ENCODE results near the gene SLIT3.
"Not testable (repeated sequence)": the region's sequence is repeated elsewhere in the genome, so short reads cannot be mapped to it uniquely, and the experiment has no call there.

SLIT3 gene

DNA sequence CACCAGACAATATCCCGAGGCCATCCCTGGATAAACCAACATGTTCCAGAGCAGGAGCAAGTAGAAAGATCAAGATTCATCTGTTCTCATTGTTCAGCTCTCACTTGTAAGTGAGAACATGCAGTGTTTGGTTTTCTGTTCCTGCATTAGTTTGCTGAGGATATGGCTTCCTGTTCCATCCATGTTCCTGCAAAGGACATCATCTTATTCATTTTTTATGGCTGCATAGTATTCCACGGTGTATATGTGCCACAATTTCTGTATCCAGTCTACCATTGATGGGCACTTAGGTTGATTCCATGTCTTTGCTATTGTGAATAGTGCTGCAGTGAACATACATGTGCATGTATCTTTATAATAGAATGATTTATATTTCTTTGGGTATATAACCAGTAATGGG lies 195.4 kb downstream of the SLIT3 start:
- not testable (repeated sequence) for H3K4me1 ChIP-seq (ENCODE audit: control insufficient read depth in 1 of 2, insufficient read depth in 2 of 2, low read length in 2 of 2); H3K27me3 ChIP-seq (ENCODE audit: control insufficient read depth in 1 of 2, insufficient read depth in 2 of 2, low read length in 2 of 2)

DNA sequence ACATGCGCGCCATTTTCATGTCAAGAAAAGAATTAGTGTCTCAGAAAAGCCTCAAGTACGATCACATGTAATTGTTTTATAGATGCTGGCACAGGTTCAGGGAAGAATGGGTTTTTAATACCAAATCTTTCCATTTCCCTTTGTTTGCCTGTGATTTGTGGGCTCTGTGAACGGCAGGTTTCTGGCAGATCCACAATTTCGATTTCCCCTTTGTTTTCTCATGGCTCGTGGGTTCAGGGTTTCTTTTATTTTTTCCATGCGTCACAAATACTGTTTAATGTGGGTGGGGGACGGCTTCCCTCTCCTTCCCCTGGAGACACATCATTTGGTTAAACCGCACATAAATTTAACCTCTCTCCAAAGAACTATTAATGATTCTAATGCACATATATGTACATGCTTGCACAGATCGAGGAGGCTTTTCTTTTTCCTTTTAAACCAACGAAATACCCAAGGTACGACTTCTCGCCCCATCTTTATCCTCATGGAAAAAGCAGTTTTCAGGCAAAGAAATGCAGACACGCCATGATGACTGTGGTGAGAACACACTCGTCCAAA lies 195.9 kb downstream of the SLIT3 start:
- Histone ChIP-seq H3K27me3 (ENCODE audit: control insufficient read depth in 1 of 2, insufficient read depth in 2 of 2, low read length in 2 of 2) (no peaks in the 10 kb centered on the region), H3K4me1 (ENCODE audit: control insufficient read depth in 1 of 2, insufficient read depth in 2 of 2, low read length in 2 of 2) (no peaks in the 10 kb centered on the region), H3K9ac (ENCODE audit: low read depth in 1 of 2, low read length in 2 of 2) (no peak overlapping the region), H3K9me3 (ENCODE audit: control insufficient read depth in 1 of 2, low read length in 2 of 2) (peaks cover 0 to 3% of the 10 kb centered on the region in 2 donors), H3K4me3 (ENCODE audit: low read depth in 1 of 2, low read length in 2 of 2) (no peak overlapping the region), H3K27ac (ENCODE audit: low read depth, low read length) (no peak overlapping the region), H3K36me3 (ENCODE audit: control insufficient read depth in 1 of 2, insufficient read depth in 2 of 2, low read length in 2 of 2) (no peaks in the 10 kb centered on the region)

More for the DNA sequence above, 195.4 kb downstream of the SLIT3 start:
- H3K9ac ChIP-seq (ENCODE audit: low read depth in 1 of 2, low read length in 2 of 2); H3K27ac ChIP-seq (ENCODE audit: low read depth, low read length); H3K36me3 ChIP-seq (ENCODE audit: control insufficient read depth in 1 of 2, insufficient read depth in 2 of 2, low read length in 2 of 2); H3K4me3 ChIP-seq (ENCODE audit: low read depth in 1 of 2, low read length in 2 of 2); H3K9me3 ChIP-seq (ENCODE audit: control insufficient read depth in 1 of 2, low read length in 2 of 2): not testable (repeated sequence)

DNA sequence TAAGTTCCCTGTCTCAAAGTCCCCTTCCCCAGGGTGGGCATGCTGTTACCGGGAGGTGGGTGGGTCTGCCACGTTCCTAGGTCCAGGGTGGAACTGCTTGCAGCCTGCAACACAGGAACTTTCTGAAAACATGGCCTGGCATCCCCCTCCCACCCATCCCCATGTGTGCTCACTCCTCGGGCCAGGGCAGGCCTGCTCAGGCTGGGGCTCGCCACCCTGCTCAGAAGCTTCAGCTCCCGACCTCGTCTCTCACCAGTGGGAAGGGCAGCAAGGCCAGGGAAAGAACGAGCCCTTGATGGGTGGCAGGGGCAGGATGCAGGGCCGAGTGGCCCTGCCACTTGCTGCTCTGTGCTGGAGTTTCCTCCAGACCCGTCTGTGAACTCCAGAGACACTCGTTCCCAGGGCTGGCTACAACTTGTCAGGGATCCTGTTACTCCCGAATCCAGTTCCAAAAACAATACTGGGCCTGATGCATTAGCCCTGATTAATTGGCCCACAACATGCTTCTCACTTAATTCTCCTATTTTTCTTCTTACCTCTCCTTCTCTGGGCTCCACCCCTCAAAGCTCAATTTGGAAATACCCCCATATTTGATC lies 197.3 kb downstream of the SLIT3 start:
- Histone ChIP-seq H3K4me3 (ENCODE audit: low read depth in 1 of 2, low read length in 2 of 2) (no peak overlapping the region), H3K9ac (ENCODE audit: low read depth in 1 of 2, low read length in 2 of 2) (no peak overlapping the region), H3K4me1 (ENCODE audit: control insufficient read depth in 1 of 2, insufficient read depth in 2 of 2, low read length in 2 of 2) (no peaks in the 10 kb centered on the region), H3K36me3 (ENCODE audit: control insufficient read depth in 1 of 2, insufficient read depth in 2 of 2, low read length in 2 of 2) (no peaks in the 10 kb centered on the region), H3K27ac (ENCODE audit: low read depth, low read length) (no peak overlapping the region), H3K27me3 (ENCODE audit: control insufficient read depth in 1 of 2, insufficient read depth in 2 of 2, low read length in 2 of 2) (no peaks in the 10 kb centered on the region), H3K9me3 (ENCODE audit: control insufficient read depth in 1 of 2, low read length in 2 of 2) (no peaks in the 10 kb centered on the region)

DNA sequence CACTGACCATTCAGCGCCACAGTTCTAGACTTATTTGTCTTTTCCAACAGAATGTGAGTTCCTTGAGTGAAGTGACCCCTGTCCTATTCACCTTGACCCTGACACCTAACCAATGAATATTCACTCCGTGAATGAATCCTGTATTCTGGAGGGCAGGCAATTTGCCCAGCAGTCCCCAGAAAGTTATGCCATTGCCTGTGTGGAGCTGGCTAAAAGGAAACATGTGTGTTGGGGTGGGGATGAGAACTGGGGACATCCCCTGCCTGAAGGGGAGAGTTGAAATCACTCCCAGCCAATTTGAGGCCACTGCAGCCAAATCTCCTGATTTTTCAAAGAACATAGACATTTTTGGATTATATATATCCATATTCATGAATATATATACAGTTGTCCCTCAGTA lies 199.0 kb downstream of the SLIT3 start:
- Histone ChIP-seq H3K4me3 (ENCODE audit: low read depth in 1 of 2, low read length in 2 of 2) (no peak overlapping the region), H3K9me3 (ENCODE audit: control insufficient read depth in 1 of 2, low read length in 2 of 2) (no peaks in the 10 kb centered on the region), H3K27ac (ENCODE audit: low read depth, low read length) (no peak overlapping the region), H3K36me3 (ENCODE audit: control insufficient read depth in 1 of 2, insufficient read depth in 2 of 2, low read length in 2 of 2) (no peaks in the 10 kb centered on the region), H3K4me1 (ENCODE audit: control insufficient read depth in 1 of 2, insufficient read depth in 2 of 2, low read length in 2 of 2) (no peaks in the 10 kb centered on the region), H3K9ac (ENCODE audit: low read depth in 1 of 2, low read length in 2 of 2) (no peak overlapping the region), H3K27me3 (ENCODE audit: control insufficient read depth in 1 of 2, insufficient read depth in 2 of 2, low read length in 2 of 2) (no peaks in the 10 kb centered on the region)

DNA sequence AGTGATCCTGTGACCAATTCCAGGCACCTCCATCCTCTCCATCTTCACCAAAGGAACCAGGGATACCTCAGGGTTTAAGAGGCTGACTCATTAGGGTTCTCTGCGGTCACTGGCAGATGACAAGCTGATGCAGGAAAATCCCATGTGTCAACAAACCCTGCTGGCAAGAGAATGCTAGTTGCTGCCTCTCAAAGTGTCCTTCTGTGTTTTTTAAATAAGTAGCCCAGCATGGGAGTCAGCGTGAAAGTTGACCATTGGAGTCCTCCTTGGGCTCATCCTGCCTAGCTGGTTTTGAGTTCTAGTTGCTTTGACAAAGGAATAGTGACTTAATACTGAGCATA lies 200.2 kb downstream of the SLIT3 start:
- no peaks in the 10 kb centered on the region for H3K9me3 ChIP-seq (ENCODE audit: control insufficient read depth in 1 of 2, low read length in 2 of 2)
- no peaks in the 10 kb centered on the region for H3K4me1 ChIP-seq (ENCODE audit: control insufficient read depth in 1 of 2, insufficient read depth in 2 of 2, low read length in 2 of 2)
- no peak overlapping the region for H3K9ac ChIP-seq (ENCODE audit: low read depth in 1 of 2, low read length in 2 of 2)
- H3K27me3 ChIP-seq (ENCODE audit: control insufficient read depth in 1 of 2, insufficient read depth in 2 of 2, low read length in 2 of 2), result no peaks in the 10 kb centered on the region
- H3K4me3 ChIP-seq (ENCODE audit: low read depth in 1 of 2, low read length in 2 of 2), result no peak overlapping the region
- H3K36me3 ChIP-seq (ENCODE audit: control insufficient read depth in 1 of 2, insufficient read depth in 2 of 2, low read length in 2 of 2), result no peaks in the 10 kb centered on the region
- H3K27ac ChIP-seq (ENCODE audit: low read depth, low read length), result no peak overlapping the region

DNA sequence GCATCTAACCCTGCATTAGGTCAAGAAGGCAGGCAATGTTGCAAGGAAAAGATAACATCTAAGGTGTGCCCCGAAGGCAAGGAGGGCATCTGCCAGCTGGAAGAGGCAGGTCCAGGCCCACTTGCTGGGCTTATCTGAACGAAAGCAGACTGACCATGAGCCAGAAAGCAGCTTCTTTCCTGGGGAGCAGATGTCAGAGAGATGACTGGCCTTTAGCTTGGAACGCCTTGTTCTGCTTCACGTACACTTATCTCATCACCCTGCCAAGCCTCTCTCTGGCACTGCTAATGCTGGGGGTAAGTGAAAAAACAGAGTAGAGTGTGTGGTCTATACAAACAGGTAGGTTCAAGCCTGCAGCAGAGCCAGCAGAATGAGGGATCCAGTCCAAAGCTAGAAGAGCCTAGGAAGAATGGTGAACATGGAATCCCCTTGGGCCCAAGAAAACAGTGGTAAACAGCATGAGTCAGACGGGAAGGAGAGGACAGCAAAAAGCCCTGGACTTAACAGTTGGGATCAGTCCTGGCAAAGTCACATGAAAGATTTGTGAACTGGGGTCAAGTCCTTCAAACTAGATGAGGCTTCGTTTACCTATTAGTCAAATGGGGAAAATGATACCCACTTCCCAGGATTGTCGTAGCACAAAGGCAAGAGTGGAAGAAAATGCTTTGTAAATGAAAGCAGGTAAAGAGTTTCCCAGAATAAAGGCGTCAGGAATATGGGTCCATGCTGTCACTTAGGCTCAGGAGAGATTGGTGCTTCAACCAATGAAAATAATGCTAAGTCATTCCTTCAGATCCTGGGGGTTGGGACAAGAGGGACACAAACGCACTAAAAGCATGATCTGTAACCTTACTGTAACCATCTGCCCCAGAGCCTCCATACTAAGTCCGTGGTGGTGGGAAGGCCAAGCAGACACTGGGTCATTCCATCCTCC lies 200.9 kb downstream of the SLIT3 start:
- no peaks in the 10 kb centered on the region for H3K4me1 ChIP-seq (ENCODE audit: control insufficient read depth in 1 of 2, insufficient read depth in 2 of 2, low read length in 2 of 2)
- H3K9ac ChIP-seq (ENCODE audit: low read depth in 1 of 2, low read length in 2 of 2), result no peak overlapping the region
- H3K27me3 ChIP-seq (ENCODE audit: control insufficient read depth in 1 of 2, insufficient read depth in 2 of 2, low read length in 2 of 2), result no peaks in the 10 kb centered on the region
- H3K36me3 ChIP-seq (ENCODE audit: control insufficient read depth in 1 of 2, insufficient read depth in 2 of 2, low read length in 2 of 2), result no peaks in the 10 kb centered on the region
- no peak overlapping the region for H3K27ac ChIP-seq (ENCODE audit: low read depth, low read length)
- H3K9me3 ChIP-seq (ENCODE audit: control insufficient read depth in 1 of 2, low read length in 2 of 2), result no peaks in the 10 kb centered on the region
- H3K4me3 ChIP-seq (ENCODE audit: low read depth in 1 of 2, low read length in 2 of 2), result no peak overlapping the region

DNA sequence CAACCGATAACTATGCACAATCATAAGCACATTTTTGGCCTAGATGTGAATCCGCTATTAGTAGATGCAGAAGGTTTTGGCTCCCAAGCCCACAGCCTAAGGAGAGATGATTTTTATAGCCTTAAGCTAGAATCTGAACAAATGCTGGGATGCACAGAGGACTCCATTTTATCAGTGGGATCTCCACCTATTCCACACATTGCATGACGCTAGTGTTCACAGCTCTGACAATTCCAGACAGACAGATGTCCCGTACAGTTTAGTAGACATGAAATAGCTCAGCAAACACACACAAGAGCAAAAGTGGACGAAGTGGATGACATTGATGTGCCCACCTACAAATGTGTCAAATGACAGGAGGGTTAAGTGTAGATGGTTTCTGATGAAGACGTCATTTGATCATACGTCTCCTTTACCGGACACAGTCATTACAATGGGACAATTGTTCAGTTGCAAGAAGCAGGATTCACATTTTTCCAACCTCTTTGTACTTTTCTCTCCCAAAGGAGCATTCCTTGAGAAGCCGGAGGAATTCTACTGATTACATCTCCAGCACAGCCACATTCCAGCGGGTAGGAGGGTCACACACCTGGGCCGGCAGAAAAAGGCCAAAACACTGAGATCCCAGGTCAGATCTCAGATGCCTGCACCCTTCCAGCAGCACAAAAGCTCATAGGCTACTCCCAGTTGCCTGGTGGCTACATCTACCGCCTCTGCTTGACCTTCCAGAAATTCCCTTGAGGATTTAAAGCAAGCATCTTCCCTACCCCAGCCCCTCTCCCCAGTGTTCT lies 202.4 kb downstream of the SLIT3 start:
- Histone ChIP-seq H3K27ac (ENCODE audit: low read depth, low read length) (no peak overlapping the region), H3K4me3 (ENCODE audit: low read depth in 1 of 2, low read length in 2 of 2) (no peak overlapping the region), H3K9me3 (ENCODE audit: control insufficient read depth in 1 of 2, low read length in 2 of 2) (no peaks in the 10 kb centered on the region), H3K36me3 (ENCODE audit: control insufficient read depth in 1 of 2, insufficient read depth in 2 of 2, low read length in 2 of 2) (no peaks in the 10 kb centered on the region), H3K9ac (ENCODE audit: low read depth in 1 of 2, low read length in 2 of 2) (no peak overlapping the region), H3K4me1 (ENCODE audit: control insufficient read depth in 1 of 2, insufficient read depth in 2 of 2, low read length in 2 of 2) (no peaks in the 10 kb centered on the region), H3K27me3 (ENCODE audit: control insufficient read depth in 1 of 2, insufficient read depth in 2 of 2, low read length in 2 of 2) (no peaks in the 10 kb centered on the region)

DNA sequence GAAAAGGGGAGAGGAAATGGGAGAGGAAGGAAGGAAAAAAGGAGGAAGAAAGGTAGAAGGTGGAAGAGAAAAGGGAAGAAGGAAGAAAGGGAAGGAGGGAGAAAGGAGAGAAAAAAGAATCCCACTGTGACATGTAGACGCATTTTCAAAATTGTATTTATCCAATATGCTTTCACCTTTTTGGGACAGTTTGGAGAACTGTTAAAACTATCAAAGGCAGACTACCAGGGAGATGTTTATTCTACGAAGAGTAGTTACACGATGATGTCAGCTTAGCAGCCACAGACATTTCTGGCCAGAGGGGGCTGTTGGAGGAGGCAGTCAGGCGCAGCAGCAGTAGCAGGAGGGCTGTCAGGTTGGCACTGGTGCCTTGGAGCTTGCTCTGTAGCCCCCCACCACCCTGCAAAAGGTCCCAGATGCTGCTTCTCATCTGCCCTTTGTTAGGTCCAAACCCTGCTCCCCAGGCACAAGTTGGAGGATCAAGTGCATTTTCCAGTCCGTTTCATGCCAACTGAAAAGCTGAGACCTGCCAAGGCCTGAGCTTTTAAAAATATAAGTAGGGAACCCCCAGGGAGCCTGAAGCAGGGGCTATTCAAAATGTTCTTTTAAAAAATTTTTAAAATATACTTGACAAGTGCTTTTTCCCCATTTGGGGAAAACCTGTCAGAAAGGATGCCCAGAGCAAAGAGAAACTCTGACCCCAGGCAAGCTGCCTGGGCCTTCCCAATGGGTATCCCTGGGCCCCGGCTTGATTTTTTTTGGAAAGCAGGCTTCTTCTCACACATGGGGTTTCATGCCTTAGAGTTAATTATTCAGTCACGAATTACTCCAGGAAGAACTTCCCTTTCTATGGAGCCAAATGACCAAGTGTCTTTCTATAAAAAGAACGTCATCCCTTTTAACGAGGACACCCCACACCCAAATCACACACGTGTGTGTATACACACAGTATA lies 203.3 kb downstream of the SLIT3 start:
- H3K4me1 ChIP-seq (ENCODE audit: control insufficient read depth in 1 of 2, insufficient read depth in 2 of 2, low read length in 2 of 2), result no peaks in the 10 kb centered on the region
- no peak overlapping the region for H3K4me3 ChIP-seq (ENCODE audit: low read depth in 1 of 2, low read length in 2 of 2)
- H3K9me3 ChIP-seq (ENCODE audit: control insufficient read depth in 1 of 2, low read length in 2 of 2), result no peaks in the 10 kb centered on the region
- no peak overlapping the region for H3K27ac ChIP-seq (ENCODE audit: low read depth, low read length)
- H3K9ac ChIP-seq (ENCODE audit: low read depth in 1 of 2, low read length in 2 of 2), result no peak overlapping the region
- H3K36me3 ChIP-seq (ENCODE audit: control insufficient read depth in 1 of 2, insufficient read depth in 2 of 2, low read length in 2 of 2), result no peaks in the 10 kb centered on the region
- H3K27me3 ChIP-seq (ENCODE audit: control insufficient read depth in 1 of 2, insufficient read depth in 2 of 2, low read length in 2 of 2), result no peaks in the 10 kb centered on the region

DNA sequence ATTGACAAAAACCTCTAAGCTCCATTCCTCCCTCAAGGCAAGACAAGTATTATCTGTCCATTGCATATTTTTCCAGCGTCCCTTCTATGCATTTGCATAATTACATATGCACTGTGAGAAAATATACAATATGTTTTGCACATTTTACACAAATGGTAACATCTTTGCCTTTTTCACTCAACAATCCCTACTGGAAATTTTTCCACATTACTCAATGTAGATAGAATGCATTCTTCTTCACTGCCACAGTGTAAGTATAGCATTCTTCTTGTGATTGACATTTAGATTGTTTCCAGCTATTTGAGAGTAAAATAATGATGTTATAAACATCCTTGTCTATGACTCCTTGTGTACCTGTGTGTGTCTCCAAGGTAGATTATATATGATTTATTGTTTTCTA lies 205.0 kb downstream of the SLIT3 start:
- Histone ChIP-seq H3K27ac (ENCODE audit: low read depth, low read length) (no peak overlapping the region), H3K36me3 (ENCODE audit: control insufficient read depth in 1 of 2, insufficient read depth in 2 of 2, low read length in 2 of 2) (no peaks in the 10 kb centered on the region), H3K9ac (ENCODE audit: low read depth in 1 of 2, low read length in 2 of 2) (no peak overlapping the region), H3K9me3 (ENCODE audit: control insufficient read depth in 1 of 2, low read length in 2 of 2) (no peaks in the 10 kb centered on the region), H3K4me1 (ENCODE audit: control insufficient read depth in 1 of 2, insufficient read depth in 2 of 2, low read length in 2 of 2) (no peaks in the 10 kb centered on the region), H3K4me3 (ENCODE audit: low read depth in 1 of 2, low read length in 2 of 2) (no peak overlapping the region), H3K27me3 (ENCODE audit: control insufficient read depth in 1 of 2, insufficient read depth in 2 of 2, low read length in 2 of 2) (no peaks in the 10 kb centered on the region)
